ENCODE results near the gene COX7A1.
"Not testable (repeated sequence)": the region's sequence is repeated elsewhere in the genome, so short reads cannot be mapped to it uniquely, and the experiment has no call there.

The COX7A1 gene

GRCh38 chr19:36152352-36153091 is at the start of gene COX7A1:
TSS of gene COX7A1 (minus strand) at chr19:36152447. CDS start at chr19:36152407, 40 bp downstream.
- no peak for DNase-seq

- no peak for DNase-seq
These were observed 49.4 kb upstream of the COX7A1 start for GRCh38 chr19:36201684-36202083.

- no peak for DNase-seq
These were observed 45.9 kb upstream of the COX7A1 start for GRCh38 chr19:36198119-36198518.

DNA sequence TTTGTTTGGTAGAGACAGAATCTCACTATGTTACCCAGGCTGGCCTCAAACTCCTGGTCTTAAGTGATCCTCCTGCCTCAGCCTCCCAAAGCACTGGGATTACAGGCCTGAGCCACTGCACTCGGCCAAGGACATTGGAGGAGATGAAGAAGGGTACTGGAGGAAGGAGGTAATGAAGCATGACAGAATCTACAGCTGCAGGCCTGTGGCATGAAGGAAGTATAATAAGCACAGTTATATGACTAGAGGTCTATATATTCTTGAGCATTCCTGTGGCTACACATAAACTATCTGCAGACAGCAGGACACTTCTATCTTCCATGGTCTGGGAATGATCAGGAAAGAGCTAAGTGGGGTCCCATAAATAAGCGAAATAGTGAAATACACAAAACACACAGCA is 44.0 kb upstream of the COX7A1 start:
- no peak for DNase-seq

GRCh38 chr19:36186722-36187121 is 34.5 kb upstream of the COX7A1 start:
- DNase-seq = not testable (repeated sequence)

GRCh38 chr19:36183245-36183628 is 31.0 kb upstream of the COX7A1 start:
- no peak for DNase-seq

GRCh38 chr19:36182612-36183244 is 30.5 kb upstream of the COX7A1 start:
- DNase-seq = no peak

GRCh38 chr19:36179077-36179476 is 26.8 kb upstream of the COX7A1 start:
- not testable (repeated sequence) for DNase-seq

DNA sequence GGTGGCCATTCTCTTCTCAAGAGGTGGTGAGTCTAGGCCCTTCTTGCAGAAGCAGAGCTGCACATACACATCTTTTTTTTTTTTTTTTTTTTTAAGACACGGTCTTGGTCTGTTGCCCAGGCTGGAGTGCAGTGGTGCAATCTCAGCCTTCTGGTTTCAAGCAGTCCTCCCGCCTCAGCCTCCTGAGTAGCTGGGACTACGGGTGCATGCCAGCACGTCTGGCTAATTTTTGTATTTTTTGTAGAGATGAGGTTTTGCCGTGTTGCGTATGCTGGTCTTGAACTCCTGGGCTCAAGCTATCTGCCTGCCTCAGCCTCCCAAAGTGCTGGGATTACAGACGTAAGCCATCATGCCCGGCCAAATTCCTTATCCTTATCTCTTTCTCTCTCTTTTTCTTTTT is 21.6 kb upstream of the COX7A1 start:
- not testable (repeated sequence) for DNase-seq

DNA sequence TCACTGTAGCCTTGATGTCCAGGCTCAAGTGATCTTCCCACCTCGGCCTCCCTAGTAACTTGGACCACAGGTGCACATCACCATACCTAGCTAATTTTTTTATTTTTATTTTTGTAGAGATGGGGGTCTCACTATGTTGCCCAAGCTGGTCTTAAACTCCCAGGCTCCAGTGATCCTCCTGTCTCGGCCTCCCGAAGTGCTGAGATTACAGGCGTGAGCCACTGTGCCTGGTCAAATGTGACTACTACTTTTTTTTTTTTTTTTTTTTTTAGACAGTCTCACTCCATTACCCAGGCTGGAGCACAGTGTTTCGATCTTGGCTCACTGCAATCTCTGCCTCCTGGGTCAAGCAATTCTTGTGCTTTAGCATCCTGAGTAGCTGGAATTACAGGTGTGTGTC is 20.6 kb upstream of the COX7A1 start:
- no peak for DNase-seq

DNA sequence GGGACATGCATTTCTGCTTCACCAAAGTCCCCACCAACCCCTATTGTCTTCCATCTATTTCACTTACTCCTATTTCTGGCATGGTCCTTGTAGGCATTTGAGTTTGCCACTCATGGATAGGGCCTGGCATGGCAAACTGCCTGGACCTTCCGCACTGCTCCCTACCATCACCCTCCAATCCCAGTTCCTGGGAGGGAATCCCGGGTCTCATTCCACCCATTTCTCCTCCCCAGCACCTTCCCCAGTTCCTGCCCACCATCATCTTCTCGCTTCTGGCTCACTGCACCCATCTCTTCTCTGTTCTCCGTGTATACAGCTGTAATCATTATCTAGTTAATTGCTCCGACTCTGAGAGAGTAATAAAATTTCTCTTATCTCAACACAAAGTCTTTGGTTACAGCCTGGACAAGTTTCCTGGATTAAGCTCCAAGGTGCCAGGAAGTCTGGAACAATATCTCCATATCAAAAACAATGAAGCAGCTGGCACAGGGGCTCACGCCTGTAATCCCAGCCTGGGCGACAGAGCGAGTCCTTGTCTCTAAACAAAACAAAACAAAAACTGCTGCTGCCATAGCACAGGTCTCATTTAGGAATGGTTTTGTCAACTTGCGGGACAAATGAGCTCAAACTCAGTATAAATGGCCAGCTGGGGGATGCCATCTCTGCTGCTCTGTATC is 17.0 kb upstream of the COX7A1 start:
- DNase-seq = no peak

DNA sequence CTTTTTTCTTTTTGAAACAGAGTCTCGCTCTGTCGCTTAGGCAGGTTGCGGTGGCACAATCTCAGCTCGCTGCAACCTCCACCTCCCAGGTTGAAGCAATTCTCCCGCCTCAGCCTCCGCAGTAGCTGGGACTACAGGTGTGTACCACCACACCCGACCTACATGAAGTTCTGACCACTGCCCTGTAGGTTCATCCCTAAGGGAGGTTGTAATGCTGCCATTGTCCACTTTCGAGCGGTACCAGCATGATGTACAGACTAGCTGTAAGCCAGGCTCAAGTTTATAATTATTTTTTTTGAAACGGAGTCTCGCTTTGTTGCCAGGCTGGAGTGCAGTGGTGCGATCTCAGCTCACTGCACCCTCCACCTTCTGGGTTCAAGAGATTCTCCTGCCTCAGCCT is 11.6 kb upstream of the COX7A1 start:
- no peak for DNase-seq

DNA sequence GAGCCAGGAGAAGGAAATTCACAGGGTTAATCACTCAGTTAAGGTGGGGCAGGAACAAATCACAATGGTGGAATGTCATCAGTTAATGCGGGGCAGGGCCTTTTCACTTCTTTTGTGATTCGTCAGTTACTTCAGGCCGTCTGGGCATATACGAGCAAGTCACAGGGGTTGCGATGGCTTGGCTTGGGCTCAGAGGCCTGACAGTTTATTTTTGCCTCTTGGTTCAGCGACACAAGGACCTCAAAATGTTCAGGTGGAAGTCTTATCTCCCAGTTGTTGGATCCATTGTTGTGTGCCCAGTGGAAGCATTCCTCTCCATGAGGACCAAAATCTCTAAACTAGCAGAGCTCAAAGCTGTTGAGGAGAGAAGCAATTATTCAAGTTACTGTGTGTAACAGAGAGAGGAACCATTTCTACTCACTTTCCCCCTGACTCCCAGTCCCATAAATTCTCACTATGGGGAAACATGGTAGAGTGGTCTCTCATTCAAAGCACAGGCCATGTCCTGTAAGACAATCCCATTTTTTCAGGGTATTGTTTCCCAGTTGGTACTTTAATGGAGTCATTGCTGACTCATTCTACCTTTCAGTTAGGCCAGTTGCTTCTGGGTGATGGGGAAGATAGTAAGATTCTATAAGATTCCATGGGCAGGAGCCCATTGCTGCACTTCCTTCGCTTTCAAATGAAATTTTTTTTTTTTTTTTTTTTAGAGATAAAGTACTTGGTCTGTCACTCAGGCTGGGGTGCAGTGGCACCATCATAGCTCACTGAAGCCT is 8.8 kb upstream of the COX7A1 start:
- DNase-seq = no peak

- DNase-seq = no peak
These were observed 879 bp upstream of the COX7A1 start for GRCh38 chr19:36153126-36153525.

GRCh38 chr19:36152019-36152351 is 262 bp downstream of the COX7A1 start:
- no peak for DNase-seq

DNA sequence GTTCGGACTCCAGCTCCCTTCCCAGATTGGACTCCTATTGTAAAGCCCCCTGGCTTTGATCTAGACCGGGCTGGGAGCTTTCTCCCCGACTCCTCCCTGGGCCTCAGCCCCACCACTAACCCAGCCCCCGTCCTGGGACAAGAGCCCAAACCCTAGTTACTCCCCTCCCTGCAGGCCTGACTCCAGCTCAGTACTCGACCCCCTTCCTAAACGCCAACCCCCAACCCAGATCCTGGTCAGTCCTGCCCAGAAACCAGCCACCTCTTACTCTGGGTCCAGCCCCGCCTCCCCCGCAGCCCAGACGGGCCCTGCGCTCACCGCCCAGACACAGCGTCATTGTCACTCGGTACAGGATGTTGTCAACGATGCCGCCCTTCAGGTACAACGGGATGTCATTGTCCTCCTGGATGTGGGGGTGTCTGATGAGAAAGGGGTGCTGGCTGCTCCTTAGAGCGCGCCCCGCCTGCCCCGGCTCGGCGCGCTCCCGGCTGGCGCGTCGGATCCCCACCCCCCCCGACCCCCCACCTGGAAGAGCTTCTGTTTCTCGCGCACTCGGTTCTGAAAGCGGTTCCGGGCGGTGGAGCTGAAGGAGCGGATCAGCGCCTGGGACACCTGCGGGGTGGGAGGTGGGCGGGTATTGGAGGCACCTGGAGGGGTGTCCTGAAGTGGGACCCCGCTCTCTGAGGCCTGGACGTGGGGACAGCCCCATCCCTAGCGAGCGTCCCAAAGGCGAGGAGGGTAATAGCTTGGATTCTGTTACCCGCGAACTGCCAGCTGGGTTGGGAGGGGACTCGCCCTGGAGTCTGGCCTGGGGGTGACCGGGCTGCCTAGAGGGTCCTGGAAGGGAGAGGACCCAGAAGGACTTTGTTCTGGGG is 866 bp downstream of the COX7A1 start:
- DNase-seq = no peak

DNA sequence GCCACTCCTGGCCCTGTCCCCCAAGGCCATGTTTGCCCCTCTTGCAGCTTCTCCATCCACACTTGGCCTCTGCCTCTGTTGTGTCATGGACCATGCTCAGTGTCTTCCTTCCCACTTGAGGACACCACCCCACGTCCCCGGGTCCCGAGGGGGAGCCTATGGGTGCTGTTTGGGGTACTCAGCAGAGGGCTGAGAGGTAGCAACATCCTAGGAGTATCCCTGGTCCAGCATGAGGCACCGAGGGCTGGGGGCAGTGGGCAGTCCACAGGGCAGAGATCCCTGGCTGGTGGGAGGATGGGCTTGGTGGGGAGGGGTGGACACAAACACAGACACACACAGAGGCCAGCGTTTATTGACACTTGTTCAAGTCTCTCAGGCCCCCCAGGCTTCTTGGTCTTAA is 1.7 kb downstream of the COX7A1 start:
- no peak for DNase-seq

GRCh38 chr19:36149673-36150406 is 2.4 kb downstream of the COX7A1 start:
- no peak for DNase-seq

GRCh38 chr19:36144624-36145023 is 7.6 kb downstream of the COX7A1 start:
- DNase-seq = no peak

DNA sequence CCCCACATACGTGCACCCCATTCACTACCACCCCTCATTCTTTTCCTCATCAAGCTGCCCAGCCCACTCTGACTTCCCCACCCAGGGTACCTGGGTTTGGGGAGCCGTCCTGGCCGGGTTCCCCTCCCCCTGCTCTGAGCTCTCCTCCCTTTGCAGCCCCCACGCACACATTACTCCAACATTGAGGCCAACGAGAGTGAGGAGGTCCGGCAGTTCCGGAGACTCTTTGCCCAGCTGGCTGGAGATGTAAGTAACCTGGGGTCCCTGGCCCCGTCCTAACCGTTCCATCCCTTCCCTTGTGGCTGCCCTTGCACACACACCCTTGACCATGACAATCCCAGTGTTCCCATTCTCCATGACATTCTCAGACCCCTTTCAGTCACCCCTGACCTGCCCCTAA is 9.8 kb downstream of the COX7A1 start:
- no peak for DNase-seq

DNA sequence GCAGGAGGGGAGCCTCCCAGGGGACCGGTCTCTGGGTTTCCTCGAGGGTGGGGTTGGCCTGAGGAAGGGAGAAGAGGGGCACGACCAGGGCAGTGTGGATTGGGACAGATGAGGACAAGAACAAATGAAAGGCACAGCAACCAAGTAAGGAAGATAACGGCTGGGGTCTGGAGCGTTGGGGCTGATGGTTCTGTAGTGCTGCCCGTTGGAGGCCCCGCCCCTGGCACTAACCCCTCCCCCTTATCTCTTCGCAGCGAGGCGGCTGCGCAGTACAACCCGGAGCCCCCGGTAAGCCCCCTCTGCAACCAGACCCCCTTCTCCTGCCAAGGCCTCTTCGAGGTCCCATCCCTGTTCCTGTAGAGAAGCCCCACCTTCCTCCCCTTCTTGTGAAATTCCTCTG is 10.2 kb downstream of the COX7A1 start:
- no peak for DNase-seq

Data from activated naive CD4-positive, alpha-beta T cell treated with anti-CD3 and anti-CD28 coated beads, Interleukin-2, amount 50 U/mL, for 16 hours (primary cell).